Stimulated activated CD8-positive, alpha-beta memory T cell treated with anti-CD3 and anti-CD28 coated beads, Interleukin-7, amount 100 ng/mL, for 48 hours (primary cell): ENCODE data around the gene STARD13.
"Not testable (repeated sequence)": the region's sequence is repeated elsewhere in the genome, so short reads cannot be mapped to it uniquely, and the experiment has no call there.

Experiments used
- DNase-seq, 2 donors: peaks; one replicate each; pipeline ENCODE4 v3.0.0-alpha.2; 2020; ENCODE audit warnings: low read depth in 1 of 2; ENCODE audit errors: extremely low read depth in 1 of 2

STARD13 gene

GRCh38 chr13:33257841-33258807, 27.4 kb downstream of the STARD13 start:
- DNase-seq: no peak

- no peak for DNase-seq
Measured at GRCh38 chr13:33256148-33256840, 29.3 kb downstream of the STARD13 start.

- DNase-seq: no peak
Measured at GRCh38 chr13:33252135-33252534, 33.4 kb downstream of the STARD13 start.

- no peak for DNase-seq
Measured at GRCh38 chr13:33251131-33251661, 34.4 kb downstream of the STARD13 start.

- no peak for DNase-seq
Measured at GRCh38 chr13:33250609-33251008, 34.9 kb downstream of the STARD13 start.

GRCh38 chr13:33249894-33250293, 35.7 kb downstream of the STARD13 start:
- DNase-seq: no peak

GRCh38 chr13:33249066-33249465, 36.5 kb downstream of the STARD13 start:
- no peak for DNase-seq

GRCh38 chr13:33245505-33246158, 39.9 kb downstream of the STARD13 start:
- no peak for DNase-seq

GRCh38 chr13:33244907-33245287, 40.7 kb downstream of the STARD13 start:
- no peak for DNase-seq

GRCh38 chr13:33244210-33244906, 41.2 kb downstream of the STARD13 start:
- DNase-seq: no peak

GRCh38 chr13:33242984-33243617, 42.5 kb downstream of the STARD13 start:
- no peak for DNase-seq

GRCh38 chr13:33242372-33242771, 43.2 kb downstream of the STARD13 start:
- DNase-seq: not testable (repeated sequence)

- no peak for DNase-seq
Measured at GRCh38 chr13:33236021-33236420, 49.5 kb downstream of the STARD13 start.

GRCh38 chr13:33235564-33235963, 50.0 kb downstream of the STARD13 start:
- DNase-seq: no peak

GRCh38 chr13:33235078-33235477, 50.5 kb downstream of the STARD13 start:
- no peak for DNase-seq

GRCh38 chr13:33233547-33233946, 52.0 kb downstream of the STARD13 start:
- no peak for DNase-seq

GRCh38 chr13:33232883-33233282, 52.7 kb downstream of the STARD13 start:
- DNase-seq: no peak

GRCh38 chr13:33231339-33231738, 54.2 kb downstream of the STARD13 start:
- no peak for DNase-seq

GRCh38 chr13:33230178-33230881, 55.2 kb downstream of the STARD13 start:
- DNase-seq: no peak
